ELR (cell line): ENCODE results near the gene MAP6D1.
A peak's percentile ranks its signal among the peaks of the same experiment; 100 is the strongest.
"Not testable (repeated sequence)": the region's sequence is repeated elsewhere in the genome, so short reads cannot be mapped to it uniquely, and the experiment has no call there.

ENCODE experiments used
- DNase-seq: peaks from one replicate; pipeline ENCODE4 v3.0.0-alpha.2; 2015; ENCODE audit warnings: low read depth

Gene MAP6D1

GRCh38 chr3:183799461-183799860, 25.9 kb downstream of the MAP6D1 start:
- no peak for DNase-seq

- DNase-seq = no peak
Observed at GRCh38 chr3:183797996-183798395, 27.4 kb downstream of the MAP6D1 start.

GRCh38 chr3:183796372-183796771, 29.0 kb downstream of the MAP6D1 start:
- DNase-seq = no peak

- DNase-seq = no peak
Observed at GRCh38 chr3:183794452-183794851, 30.9 kb downstream of the MAP6D1 start.

- no peak for DNase-seq
Observed at GRCh38 chr3:183792976-183793375, 32.4 kb downstream of the MAP6D1 start.

GRCh38 chr3:183790700-183791099, 34.7 kb downstream of the MAP6D1 start:
- DNase-seq = no peak

- no peak for DNase-seq
Observed at GRCh38 chr3:183789826-183790225, 35.6 kb downstream of the MAP6D1 start.

- not testable (repeated sequence) for DNase-seq
Observed at GRCh38 chr3:183784503-183784902, 40.9 kb downstream of the MAP6D1 start.

GRCh38 chr3:183782576-183783276, 42.7 kb downstream of the MAP6D1 start:
- DNase-seq = no peak

GRCh38 chr3:183781246-183781645, 44.1 kb downstream of the MAP6D1 start:
- no peak for DNase-seq

- DNase-seq = no peak
Observed at GRCh38 chr3:183779896-183780465, 45.4 kb downstream of the MAP6D1 start.

- DNase-seq = no peak
Observed at GRCh38 chr3:183777016-183777618, 48.3 kb downstream of the MAP6D1 start.

GRCh38 chr3:183776451-183776850, 48.9 kb downstream of the MAP6D1 start:
- not testable (repeated sequence) for DNase-seq

- DNase-seq = no peak
Observed at GRCh38 chr3:183775781-183776180, 49.6 kb downstream of the MAP6D1 start.

GRCh38 chr3:183774631-183775030, 50.7 kb downstream of the MAP6D1 start:
- peak; percentile 68 for DNase-seq

GRCh38 chr3:183769453-183769852, 55.9 kb downstream of the MAP6D1 start:
- no peak for DNase-seq

- no peak for DNase-seq
Observed at GRCh38 chr3:183768114-183768513, 57.3 kb downstream of the MAP6D1 start.

GRCh38 chr3:183766745-183767606, 58.4 kb downstream of the MAP6D1 start:
- peak; percentile 82 for DNase-seq

GRCh38 chr3:183766107-183766506, 59.3 kb downstream of the MAP6D1 start:
- no peak for DNase-seq
